Measurements from ENCODE around the gene FBXW8.

DNA sequence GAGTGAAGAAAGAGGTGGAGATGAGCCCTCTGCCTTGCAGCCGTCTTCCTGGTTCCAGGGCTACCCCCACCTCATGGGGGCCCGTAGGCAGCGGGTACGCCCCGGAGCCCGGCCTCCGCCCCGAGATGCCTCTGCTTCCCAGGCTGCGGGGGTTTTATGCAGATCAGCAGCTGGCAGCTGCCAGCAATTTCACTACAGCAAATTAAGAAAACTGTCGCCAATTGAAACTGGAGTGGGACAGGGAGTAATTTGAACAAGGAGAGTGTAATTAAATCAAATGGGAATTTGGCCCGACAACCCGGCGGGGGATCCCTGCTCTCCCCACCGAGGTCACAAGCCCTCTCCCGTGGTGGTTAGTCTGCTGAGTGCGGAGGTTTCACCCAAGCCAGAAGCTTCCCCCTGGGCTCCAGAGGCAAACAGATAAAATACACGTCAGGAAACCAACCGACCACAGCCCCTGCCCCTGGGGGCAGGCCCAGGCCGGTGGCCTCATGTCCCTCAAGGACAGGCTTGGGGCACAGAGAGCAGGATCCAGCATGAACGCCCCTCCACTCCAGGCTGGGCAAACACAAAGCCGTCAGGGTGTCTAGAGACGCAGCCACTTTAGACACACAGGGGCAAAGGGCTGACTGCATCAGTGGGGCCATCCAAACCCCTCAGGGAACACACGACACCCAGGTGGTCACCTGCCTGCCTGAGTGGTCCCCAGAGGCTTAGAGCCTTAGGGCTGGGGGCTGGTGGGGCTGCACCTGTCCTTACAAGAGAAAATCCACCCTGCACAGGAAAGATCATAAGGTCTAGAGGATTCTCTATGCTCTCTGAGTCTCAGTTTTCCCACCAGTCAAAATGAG is 134.6 kb downstream of the FBXW8 start:
- TF ChIP-seq, protein P1, sequence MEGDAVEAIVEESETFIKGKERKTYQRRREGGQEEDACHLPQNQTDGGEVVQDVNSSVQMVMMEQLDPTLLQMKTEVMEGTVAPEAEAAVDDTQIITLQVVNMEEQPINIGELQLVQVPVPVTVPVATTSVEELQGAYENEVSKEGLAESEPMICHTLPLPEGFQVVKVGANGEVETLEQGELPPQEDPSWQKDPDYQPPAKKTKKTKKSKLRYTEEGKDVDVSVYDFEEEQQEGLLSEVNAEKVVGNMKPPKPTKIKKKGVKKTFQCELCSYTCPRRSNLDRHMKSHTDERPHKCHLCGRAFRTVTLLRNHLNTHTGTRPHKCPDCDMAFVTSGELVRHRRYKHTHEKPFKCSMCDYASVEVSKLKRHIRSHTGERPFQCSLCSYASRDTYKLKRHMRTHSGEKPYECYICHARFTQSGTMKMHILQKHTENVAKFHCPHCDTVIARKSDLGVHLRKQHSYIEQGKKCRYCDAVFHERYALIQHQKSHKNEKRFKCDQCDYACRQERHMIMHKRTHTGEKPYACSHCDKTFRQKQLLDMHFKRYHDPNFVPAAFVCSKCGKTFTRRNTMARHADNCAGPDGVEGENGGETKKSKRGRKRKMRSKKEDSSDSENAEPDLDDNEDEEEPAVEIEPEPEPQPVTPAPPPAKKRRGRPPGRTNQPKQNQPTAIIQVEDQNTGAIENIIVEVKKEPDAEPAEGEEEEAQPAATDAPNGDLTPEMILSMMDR (IDR thresholded peaks at IDR 0.05; ENCODE audit: poor library complexity): no peak
- TF ChIP-seq EZH2 (IDR thresholded peaks at IDR 0.05; ENCODE audit: borderline replicate concordance): no peak
- no peak for TF ChIP-seq EZH2phosphoT487 (IDR thresholded peaks at IDR 0.05; ENCODE audit: low read depth, severe bottlenecking, unreplicated experiment)
